ENCODE measurements around the gene CFAP299.

GRCh38 chr4:80486603-80487002 lies 151.1 kb downstream of the CFAP299 start:
- TF ChIP-seq CTCF (conservative IDR thresholded peaks at IDR 0.05; ENCODE audit: low read length) (peak; percentile 40), EZH2phosphoT487 (IDR thresholded peaks at IDR 0.05; ENCODE audit: borderline replicate concordance) (no peak)

Measured in Loucy (cell line).